ENCODE measurements around the gene IRAK4.

Gene IRAK4

GRCh38 chr12:43766291-43766690, 7.5 kb downstream of the IRAK4 start:
- DNase-seq (ENCODE audit: low spot score), result no peak

- DNase-seq (ENCODE audit: low spot score), result peak; percentile 15
Measured at GRCh38 chr12:43776498-43776897, 17.7 kb downstream of the IRAK4 start.

GRCh38 chr12:43786899-43787693, 28.3 kb downstream of the IRAK4 start:
- no peak for DNase-seq (ENCODE audit: low spot score)

- no peak for DNase-seq (ENCODE audit: low spot score)
Measured at GRCh38 chr12:43789941-43790340, 31.2 kb downstream of the IRAK4 start.

GRCh38 chr12:43795716-43796280, 37.0 kb downstream of the IRAK4 start:
- no peak for DNase-seq (ENCODE audit: low spot score)

GRCh38 chr12:43797561-43798217, 38.9 kb downstream of the IRAK4 start:
- DNase-seq (ENCODE audit: low spot score), result no peak

GRCh38 chr12:43805149-43805859, 46.6 kb downstream of the IRAK4 start:
- no peak for DNase-seq (ENCODE audit: low spot score)

GRCh38 chr12:43805860-43806736, 47.3 kb downstream of the IRAK4 start, which contains the start of gene TWF1:
Gene TWF1 (minus strand): TSS chr12:43806317. CDS start chr12:43806245, 72 bp downstream.
- peak; percentile 92 for DNase-seq (ENCODE audit: low spot score)

- DNase-seq (ENCODE audit: low spot score), result no peak
Measured at GRCh38 chr12:43806737-43807072, 48.0 kb downstream of the IRAK4 start.

- DNase-seq (ENCODE audit: low spot score), result no peak
Measured at GRCh38 chr12:43807386-43807785, 48.6 kb downstream of the IRAK4 start.

GRCh38 chr12:43812057-43812456, 53.3 kb downstream of the IRAK4 start:
- DNase-seq (ENCODE audit: low spot score), result no peak

- DNase-seq (ENCODE audit: low spot score), result no peak
Measured at GRCh38 chr12:43812926-43813325, 54.2 kb downstream of the IRAK4 start.

- DNase-seq (ENCODE audit: low spot score), result no peak
Measured at GRCh38 chr12:43815416-43815815, 56.7 kb downstream of the IRAK4 start.

- no peak for DNase-seq (ENCODE audit: low spot score)
Measured at GRCh38 chr12:43816168-43816567, 57.4 kb downstream of the IRAK4 start.

GRCh38 chr12:43824207-43824775, 65.5 kb downstream of the IRAK4 start:
- DNase-seq (ENCODE audit: low spot score), result no peak

GRCh38 chr12:43826681-43827080, 67.9 kb downstream of the IRAK4 start:
- no peak for DNase-seq (ENCODE audit: low spot score)

- DNase-seq (ENCODE audit: low spot score), result no peak
Measured at GRCh38 chr12:43827093-43827492, 68.3 kb downstream of the IRAK4 start.

- no peak for DNase-seq (ENCODE audit: low spot score)
Measured at GRCh38 chr12:43832463-43833168, 73.9 kb downstream of the IRAK4 start.

- no peak for DNase-seq (ENCODE audit: low spot score)
Measured at GRCh38 chr12:43835264-43835655, 76.5 kb downstream of the IRAK4 start.

GRCh38 chr12:43835656-43836474, 77.1 kb downstream of the IRAK4 start, which contains the start of gene TMEM117:
Gene TMEM117 (plus strand): TSS chr12:43836081.
- peak; percentile 66 for DNase-seq (ENCODE audit: low spot score)
